Upper lobe of right lung (tissue), 1 donor: ENCODE data around the gene SMOC1. TPM values are rescaled to one million over a fixed set of nuclear protein-coding genes. Genes with fewer than 3 reads are reported as not detected.

Source experiments
- ATAC-seq: fragments of 200-7000 bp; cut with Tn5 transposase; one replicate; pipeline ENCODE4 v1.9.1; 2020; ENCODE audit warnings: mild to moderate bottlenecking, moderate library complexity
- DNase-seq: peaks from one replicate; pipeline ENCODE4 v3.0.0-alpha.2; 2020
- H3K27ac ChIP-seq: fragments of 200-600 bp; one replicate; pipeline ENCODE4 v1.8.0; 2022
- H3K27me3 ChIP-seq: fragments of 200-600 bp; one replicate; pipeline ENCODE4 v1.8.0; 2022; ENCODE audit warnings: mild to moderate bottlenecking
- H3K36me3 ChIP-seq: fragments of 200-600 bp; one replicate; pipeline ENCODE4 v1.8.0; 2022
- H3K4me1 ChIP-seq: fragments of 200-600 bp; one replicate; pipeline ENCODE4 v1.8.0; 2022
- H3K4me3 ChIP-seq: fragments of 200-600 bp; one replicate; pipeline ENCODE4 v1.8.0; 2022; ENCODE audit warnings: mild to moderate bottlenecking
- H3K9me3 ChIP-seq: fragments of 200-600 bp; one replicate; pipeline ENCODE4 v1.8.0; 2022
- intact Hi-C: fragments of 100-400 bp; cut with DNase I; formaldehyde crosslinking; loops from one replicate; pipeline ENCODE4 v1.11.0; 2022
- long read RNA-seq: library from polyadenylated mRNA; unstranded; transcript quantifications from one replicate; pipeline ENCODE4 v2.0.0, GENCODE V29; 2021
- total RNA-seq: library from RNA; stranded (reverse); fragmentation: NEBNext Ultra II Directional; extraction: Animal tissue kit (Norgen Biotek cat#: 25700); gene quantifications from one replicate; pipeline ENCODE4 v1.2.1, GENCODE V29; 2021
- TF ChIP-seq, protein P1 (sequence below): fragments of 200-600 bp; IDR thresholded peaks from one replicate; pipeline ENCODE4 v1.8.0; 2022; ENCODE audit warnings: antibody characterized with exemption
- donor health status: DM: no; HTN: yes; CAD: no; lungs with severe emphysema.

Gene SMOC1, protein sequence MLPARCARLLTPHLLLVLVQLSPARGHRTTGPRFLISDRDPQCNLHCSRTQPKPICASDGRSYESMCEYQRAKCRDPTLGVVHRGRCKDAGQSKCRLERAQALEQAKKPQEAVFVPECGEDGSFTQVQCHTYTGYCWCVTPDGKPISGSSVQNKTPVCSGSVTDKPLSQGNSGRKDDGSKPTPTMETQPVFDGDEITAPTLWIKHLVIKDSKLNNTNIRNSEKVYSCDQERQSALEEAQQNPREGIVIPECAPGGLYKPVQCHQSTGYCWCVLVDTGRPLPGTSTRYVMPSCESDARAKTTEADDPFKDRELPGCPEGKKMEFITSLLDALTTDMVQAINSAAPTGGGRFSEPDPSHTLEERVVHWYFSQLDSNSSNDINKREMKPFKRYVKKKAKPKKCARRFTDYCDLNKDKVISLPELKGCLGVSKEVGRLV
- 1.1 TPM for total RNA-seq
- long read RNA-seq: 0 reads

DNA sequence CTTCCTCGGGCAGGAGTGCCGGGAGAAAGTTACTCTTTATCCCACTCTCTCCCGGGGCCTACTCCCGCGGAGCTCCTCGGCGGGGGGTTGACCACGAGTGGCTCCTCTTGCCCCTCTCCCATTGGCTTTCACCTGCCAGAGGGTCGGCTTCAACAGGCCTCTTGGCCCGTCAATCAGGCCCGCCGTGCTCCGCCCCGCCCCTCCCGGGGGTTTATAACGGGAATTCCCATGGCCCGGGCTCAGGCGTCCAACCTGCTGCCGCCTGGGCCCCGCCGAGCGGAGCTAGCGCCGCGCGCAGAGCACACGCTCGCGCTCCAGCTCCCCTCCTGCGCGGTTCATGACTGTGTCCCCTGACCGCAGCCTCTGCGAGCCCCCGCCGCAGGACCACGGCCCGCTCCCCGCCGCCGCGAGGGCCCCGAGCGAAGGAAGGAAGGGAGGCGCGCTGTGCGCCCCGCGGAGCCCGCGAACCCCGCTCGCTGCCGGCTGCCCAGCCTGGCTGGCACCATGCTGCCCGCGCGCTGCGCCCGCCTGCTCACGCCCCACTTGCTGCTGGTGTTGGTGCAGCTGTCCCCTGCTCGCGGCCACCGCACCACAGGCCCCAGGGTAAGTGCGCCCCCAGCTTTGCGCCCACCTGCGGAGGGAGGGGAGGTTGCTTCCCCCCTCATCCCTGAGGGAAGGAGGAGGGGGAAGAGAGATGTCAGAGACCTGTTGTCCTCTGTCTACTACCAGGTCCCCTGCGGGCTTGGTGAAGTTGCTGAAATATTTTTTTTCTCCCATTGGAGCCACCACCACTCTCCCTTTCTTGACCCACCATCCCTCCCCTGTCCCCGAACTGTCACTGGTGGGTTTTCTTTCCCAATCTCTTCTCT lies at the start of gene SMOC1:
Gene SMOC1 (plus strand): TSS at position 242 of the 869 bp plus-strand sequence. CDS start 263 bp downstream, at position 505.
- intact Hi-C loops: no loop called here
- no peak within 1 kb of the TSS for H3K27ac ChIP-seq
- no peaks in the 10 kb centered on the region for H3K9me3 ChIP-seq
- no peak within 1 kb of the TSS for H3K4me3 ChIP-seq
- no peaks in the 10 kb centered on the region for H3K36me3 ChIP-seq
- DNase-seq (no peak), ATAC-seq (peak; percentile 38)
- TF ChIP-seq, protein P1, sequence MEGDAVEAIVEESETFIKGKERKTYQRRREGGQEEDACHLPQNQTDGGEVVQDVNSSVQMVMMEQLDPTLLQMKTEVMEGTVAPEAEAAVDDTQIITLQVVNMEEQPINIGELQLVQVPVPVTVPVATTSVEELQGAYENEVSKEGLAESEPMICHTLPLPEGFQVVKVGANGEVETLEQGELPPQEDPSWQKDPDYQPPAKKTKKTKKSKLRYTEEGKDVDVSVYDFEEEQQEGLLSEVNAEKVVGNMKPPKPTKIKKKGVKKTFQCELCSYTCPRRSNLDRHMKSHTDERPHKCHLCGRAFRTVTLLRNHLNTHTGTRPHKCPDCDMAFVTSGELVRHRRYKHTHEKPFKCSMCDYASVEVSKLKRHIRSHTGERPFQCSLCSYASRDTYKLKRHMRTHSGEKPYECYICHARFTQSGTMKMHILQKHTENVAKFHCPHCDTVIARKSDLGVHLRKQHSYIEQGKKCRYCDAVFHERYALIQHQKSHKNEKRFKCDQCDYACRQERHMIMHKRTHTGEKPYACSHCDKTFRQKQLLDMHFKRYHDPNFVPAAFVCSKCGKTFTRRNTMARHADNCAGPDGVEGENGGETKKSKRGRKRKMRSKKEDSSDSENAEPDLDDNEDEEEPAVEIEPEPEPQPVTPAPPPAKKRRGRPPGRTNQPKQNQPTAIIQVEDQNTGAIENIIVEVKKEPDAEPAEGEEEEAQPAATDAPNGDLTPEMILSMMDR: no peak
- H3K4me1 ChIP-seq: peaks cover 4% of the 10 kb centered on the region
- H3K27me3 ChIP-seq: peaks cover 48% of the 10 kb centered on the region

DNA sequence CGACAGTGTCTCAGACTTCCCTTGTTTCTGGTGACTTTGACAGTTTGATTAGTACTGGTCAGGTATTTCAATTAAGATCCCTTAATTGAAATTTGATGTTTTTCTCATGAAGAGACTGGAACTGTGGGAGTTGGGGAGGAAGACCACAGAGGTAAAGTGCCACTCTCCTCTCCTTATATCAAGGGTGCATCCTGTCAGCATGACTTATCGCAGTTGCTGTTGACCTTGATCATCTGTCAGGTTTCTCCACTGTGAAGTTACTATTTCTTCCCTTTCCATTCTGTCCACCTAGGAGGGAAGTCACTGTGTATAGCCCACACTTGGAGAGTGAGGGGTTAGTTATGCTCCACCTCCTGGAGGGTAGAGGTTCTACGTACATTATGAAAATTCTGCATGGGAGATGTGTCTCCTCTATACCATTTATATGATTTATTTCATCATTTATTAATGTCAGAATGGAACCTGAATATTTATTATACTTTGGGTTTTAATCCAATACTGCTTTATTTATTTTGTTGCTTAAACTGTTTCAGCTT lies 40.3 kb upstream of the SMOC1 start:
- no peak overlapping the region for H3K27ac ChIP-seq
- H3K4me3 ChIP-seq: no peak overlapping the region
- TF ChIP-seq, protein P1: no peak
- no peak for ATAC-seq
- DNase-seq: no peak
- H3K36me3 ChIP-seq: no peaks in the 10 kb centered on the region
- intact Hi-C loops: no loop called here
- H3K9me3 ChIP-seq: no peaks in the 10 kb centered on the region
- peaks cover 8% of the 10 kb centered on the region for H3K27me3 ChIP-seq
- H3K4me1 ChIP-seq: no peaks in the 10 kb centered on the region

DNA sequence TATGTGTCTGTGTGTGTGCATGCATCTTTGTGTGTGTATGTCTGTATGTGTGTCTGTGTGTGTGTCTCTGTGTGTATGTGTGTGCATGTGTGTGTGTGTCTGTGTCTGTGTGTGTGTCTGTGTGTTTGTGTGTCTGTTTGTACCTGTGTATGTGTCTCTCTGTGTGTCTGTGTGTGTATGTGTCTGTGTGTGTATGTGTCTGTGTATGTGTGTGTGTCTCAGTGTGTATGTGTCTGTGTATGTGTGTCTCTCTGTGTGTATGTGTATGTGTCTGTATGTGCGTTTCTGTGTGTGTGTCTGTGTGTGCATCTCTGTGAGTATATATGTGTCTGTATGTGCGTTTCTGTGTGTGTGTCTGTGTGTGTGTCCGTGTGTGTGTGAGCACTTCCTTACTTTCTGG lies 39.6 kb upstream of the SMOC1 start:
- TF ChIP-seq, protein P1: no peak
- intact Hi-C loops: no loop called here
- no peak for ATAC-seq
- H3K36me3 ChIP-seq: no peaks in the 10 kb centered on the region
- DNase-seq: no peak
- H3K4me1 ChIP-seq: no peaks in the 10 kb centered on the region
- H3K27me3 ChIP-seq: peaks cover 8% of the 10 kb centered on the region
- no peaks in the 10 kb centered on the region for H3K9me3 ChIP-seq
- H3K4me3 ChIP-seq: no peak overlapping the region
- no peak overlapping the region for H3K27ac ChIP-seq

DNA sequence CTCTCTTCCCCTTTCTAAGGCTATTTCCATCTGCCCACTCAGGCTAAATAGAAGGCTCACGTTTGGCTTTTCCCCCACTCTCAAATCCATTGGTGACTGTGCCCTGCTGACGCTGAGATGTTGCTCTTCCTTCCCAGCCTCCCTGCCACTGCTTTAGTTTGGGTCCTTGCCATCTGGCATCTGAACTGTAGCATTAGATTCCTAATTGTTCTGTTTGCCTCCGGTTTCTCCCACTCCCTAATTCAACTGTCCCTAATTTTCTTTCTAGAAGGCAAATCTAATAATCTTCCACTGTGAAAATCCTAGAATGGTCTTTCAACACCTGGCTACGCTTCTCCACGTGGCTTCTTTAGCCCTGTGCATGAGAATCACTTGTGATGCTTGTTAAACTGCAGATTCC lies 37.6 kb upstream of the SMOC1 start:
- Histone ChIP-seq H3K27ac (no peak overlapping the region), H3K36me3 (no peaks in the 10 kb centered on the region), H3K9me3 (no peaks in the 10 kb centered on the region), H3K27me3 (peaks cover 14% of the 10 kb centered on the region), H3K4me3 (no peak overlapping the region), H3K4me1 (no peaks in the 10 kb centered on the region)
- ATAC-seq (no peak), DNase-seq (no peak)
- TF ChIP-seq, protein P1: no peak
- intact Hi-C loops: no loop called here

DNA sequence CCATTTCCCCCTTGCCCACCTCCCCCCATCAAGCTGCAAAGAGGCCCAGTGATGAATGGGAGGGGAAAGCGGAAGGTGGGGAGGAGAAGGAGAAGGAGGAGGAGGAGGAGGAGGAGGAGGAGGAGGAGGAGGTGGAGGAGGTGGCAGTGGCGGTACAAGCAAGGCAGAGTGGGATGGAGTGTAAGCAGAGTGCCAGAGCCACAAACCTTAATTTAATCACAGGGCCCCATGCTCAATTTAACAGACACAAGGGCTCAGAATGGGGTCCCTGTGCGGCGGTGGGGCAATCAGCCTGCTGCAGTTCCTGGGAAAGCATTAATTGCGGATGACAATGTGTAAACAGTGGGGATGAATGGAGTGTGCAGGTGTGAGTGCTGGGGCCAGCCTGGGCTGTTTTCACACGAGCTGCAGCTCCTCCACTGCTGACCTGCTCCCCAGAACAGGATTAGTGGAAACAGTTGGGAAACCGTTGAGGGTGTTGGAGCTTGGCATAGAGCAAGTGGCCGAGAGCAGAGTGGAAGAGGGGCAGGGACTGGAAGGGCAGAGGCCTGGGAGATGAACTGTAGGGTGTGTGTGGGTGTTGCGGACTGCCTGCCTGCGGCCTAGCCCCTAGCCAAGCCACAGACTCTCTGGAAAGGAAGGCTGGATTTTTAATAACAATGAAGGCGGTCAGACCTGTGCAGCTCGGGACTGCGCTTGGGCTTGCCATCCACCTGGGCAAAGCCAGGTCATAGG lies 36.4 kb upstream of the SMOC1 start:
- TF ChIP-seq, protein P1: no peak
- no peak overlapping the region for H3K4me3 ChIP-seq
- intact Hi-C loops: no loop called here
- no peak overlapping the region for H3K27ac ChIP-seq
- ATAC-seq (no peak), DNase-seq (no peak)
- H3K9me3 ChIP-seq: no peaks in the 10 kb centered on the region
- H3K27me3 ChIP-seq: peaks cover 15% of the 10 kb centered on the region
- H3K4me1 ChIP-seq: no peaks in the 10 kb centered on the region
- no peaks in the 10 kb centered on the region for H3K36me3 ChIP-seq
